IPS-18a (cell line): ENCODE data around the gene OR52E4.

Experiments
- H3K27ac ChIP-seq: one replicate; pipeline ENCODE4 v1.5.1; 2013; ENCODE audit warnings: low read length
- H3K27me3 ChIP-seq: one replicate; pipeline ENCODE4 v1.6.1; 2013; ENCODE audit warnings: mild to moderate bottlenecking, low read length; ENCODE audit not compliant: control insufficient read depth, insufficient read depth
- H3K36me3 ChIP-seq: one replicate; pipeline ENCODE4 v1.6.1; 2013; ENCODE audit warnings: low read depth, low read length; ENCODE audit not compliant: control insufficient read depth
- H3K4me1 ChIP-seq: one replicate; pipeline ENCODE4 v1.6.1; 2013; ENCODE audit warnings: low read depth, low read length; ENCODE audit not compliant: control insufficient read depth
- H3K4me3 ChIP-seq: one replicate; pipeline ENCODE4 v1.5.1; 2013; ENCODE audit warnings: low read length
- H3K9ac ChIP-seq: one replicate; pipeline ENCODE4 v1.6.1; 2013; ENCODE audit warnings: mild to moderate bottlenecking, low read length, moderate library complexity
- H3K9me3 ChIP-seq: one replicate; pipeline ENCODE4 v1.6.1; 2013; ENCODE audit warnings: low read depth, low read length; ENCODE audit not compliant: control insufficient read depth

OR52E4 gene

GRCh38 chr11:5887172-5887571 lies 6.7 kb downstream of the OR52E4 start:
- no peaks in the 10 kb centered on the region for H3K36me3 ChIP-seq
- H3K27me3 ChIP-seq, result no peaks in the 10 kb centered on the region
- no peak overlapping the region for H3K4me3 ChIP-seq
- no peak overlapping the region for H3K27ac ChIP-seq
- H3K4me1 ChIP-seq, result no peaks in the 10 kb centered on the region
- H3K9ac ChIP-seq, result no peak overlapping the region
- H3K9me3 ChIP-seq, result no peaks in the 10 kb centered on the region

GRCh38 chr11:5887661-5888060 lies 7.2 kb downstream of the OR52E4 start:
- Histone ChIP-seq H3K4me3 (no peak overlapping the region), H3K27ac (no peak overlapping the region), H3K9me3 (no peaks in the 10 kb centered on the region), H3K36me3 (no peaks in the 10 kb centered on the region), H3K27me3 (no peaks in the 10 kb centered on the region), H3K4me1 (no peaks in the 10 kb centered on the region), H3K9ac (no peak overlapping the region)

GRCh38 chr11:5891216-5891800 lies 10.9 kb downstream of the OR52E4 start:
- no peaks in the 10 kb centered on the region for H3K36me3 ChIP-seq
- no peaks in the 10 kb centered on the region for H3K4me1 ChIP-seq
- H3K4me3 ChIP-seq, result no peak overlapping the region
- no peaks in the 10 kb centered on the region for H3K27me3 ChIP-seq
- H3K27ac ChIP-seq, result no peak overlapping the region
- H3K9ac ChIP-seq, result no peak overlapping the region
- H3K9me3 ChIP-seq, result no peaks in the 10 kb centered on the region

GRCh38 chr11:5892908-5893307 lies 12.5 kb downstream of the OR52E4 start, which contains the start of gene OR52E5:
Gene OR52E5, plus strand, starts transcription at chr11:5893208. Its CDS starts 7,569 bp downstream, at chr11:5900777.
- H3K9ac ChIP-seq, result no peak within 1 kb of the TSS
- H3K4me3 ChIP-seq, result no peak within 1 kb of the TSS
- no peaks in the 10 kb centered on the region for H3K27me3 ChIP-seq
- no peaks in the 10 kb centered on the region for H3K4me1 ChIP-seq
- no peaks in the 10 kb centered on the region for H3K36me3 ChIP-seq
- H3K27ac ChIP-seq, result no peak within 1 kb of the TSS
- H3K9me3 ChIP-seq, result no peaks in the 10 kb centered on the region

GRCh38 chr11:5899534-5899933 lies 19.1 kb downstream of the OR52E4 start:
- no peak overlapping the region for H3K27ac ChIP-seq
- H3K4me1 ChIP-seq, result peaks cover 6% of the 10 kb centered on the region
- no peaks in the 10 kb centered on the region for H3K27me3 ChIP-seq
- no peaks in the 10 kb centered on the region for H3K36me3 ChIP-seq
- H3K9me3 ChIP-seq, result no peaks in the 10 kb centered on the region
- H3K9ac ChIP-seq, result no peak overlapping the region
- H3K4me3 ChIP-seq, result no peak overlapping the region

- no peak overlapping the region for H3K27ac ChIP-seq
- no peaks in the 10 kb centered on the region for H3K4me1 ChIP-seq
- H3K9me3 ChIP-seq, result no peaks in the 10 kb centered on the region
- no peaks in the 10 kb centered on the region for H3K36me3 ChIP-seq
- H3K9ac ChIP-seq, result no peak overlapping the region
- no peak overlapping the region for H3K4me3 ChIP-seq
- no peaks in the 10 kb centered on the region for H3K27me3 ChIP-seq
Observed at GRCh38 chr11:5910540-5910939, 30.1 kb downstream of the OR52E4 start.

GRCh38 chr11:5922749-5923426 lies 42.5 kb downstream of the OR52E4 start:
- no peak overlapping the region for H3K9ac ChIP-seq
- H3K4me1 ChIP-seq, result no peaks in the 10 kb centered on the region

GRCh38 chr11:5923427-5923776 lies 43.0 kb downstream of the OR52E4 start:
- Histone ChIP-seq H3K9ac (no peak overlapping the region), H3K27me3 (no peaks in the 10 kb centered on the region), H3K4me1 (no peaks in the 10 kb centered on the region), H3K27ac (no peak overlapping the region), H3K36me3 (no peaks in the 10 kb centered on the region), H3K9me3 (no peaks in the 10 kb centered on the region), H3K4me3 (no peak overlapping the region)

More at GRCh38 chr11:5922749-5923426, 42.5 kb downstream of the OR52E4 start:
- no peak overlapping the region for H3K27ac ChIP-seq
- H3K9me3 ChIP-seq, result no peaks in the 10 kb centered on the region
- no peaks in the 10 kb centered on the region for H3K27me3 ChIP-seq
- no peak overlapping the region for H3K4me3 ChIP-seq
- no peaks in the 10 kb centered on the region for H3K36me3 ChIP-seq

GRCh38 chr11:5923794-5924193 lies 43.4 kb downstream of the OR52E4 start:
- Histone ChIP-seq H3K4me3 (no peak overlapping the region), H3K9me3 (no peaks in the 10 kb centered on the region), H3K9ac (no peak overlapping the region), H3K4me1 (no peaks in the 10 kb centered on the region), H3K27ac (no peak overlapping the region), H3K36me3 (no peaks in the 10 kb centered on the region), H3K27me3 (no peaks in the 10 kb centered on the region)

GRCh38 chr11:5928271-5928670 lies 47.8 kb downstream of the OR52E4 start:
- H3K9ac ChIP-seq, result no peak overlapping the region
- H3K36me3 ChIP-seq, result no peaks in the 10 kb centered on the region

GRCh38 chr11:5928811-5929210 lies 48.4 kb downstream of the OR52E4 start:
- H3K4me1 ChIP-seq, result no peaks in the 10 kb centered on the region
- H3K4me3 ChIP-seq, result no peak overlapping the region
- no peaks in the 10 kb centered on the region for H3K27me3 ChIP-seq
- no peak overlapping the region for H3K9ac ChIP-seq
- no peaks in the 10 kb centered on the region for H3K9me3 ChIP-seq
- H3K27ac ChIP-seq, result no peak overlapping the region
- H3K36me3 ChIP-seq, result no peaks in the 10 kb centered on the region

More at GRCh38 chr11:5928271-5928670, 47.8 kb downstream of the OR52E4 start:
- Histone ChIP-seq H3K27ac (no peak overlapping the region), H3K27me3 (no peaks in the 10 kb centered on the region), H3K9me3 (no peaks in the 10 kb centered on the region), H3K4me1 (no peaks in the 10 kb centered on the region), H3K4me3 (no peak overlapping the region)
